ENCODE results near the gene RPP25. TPM values are rescaled to one million over a fixed set of nuclear protein-coding genes. Genes with fewer than 3 reads are reported as not detected.

The RPP25 gene
- total RNA-seq, 4 donors from 2014 or later = 10.1 to 15.9 (median 13.0) TPM

DNA sequence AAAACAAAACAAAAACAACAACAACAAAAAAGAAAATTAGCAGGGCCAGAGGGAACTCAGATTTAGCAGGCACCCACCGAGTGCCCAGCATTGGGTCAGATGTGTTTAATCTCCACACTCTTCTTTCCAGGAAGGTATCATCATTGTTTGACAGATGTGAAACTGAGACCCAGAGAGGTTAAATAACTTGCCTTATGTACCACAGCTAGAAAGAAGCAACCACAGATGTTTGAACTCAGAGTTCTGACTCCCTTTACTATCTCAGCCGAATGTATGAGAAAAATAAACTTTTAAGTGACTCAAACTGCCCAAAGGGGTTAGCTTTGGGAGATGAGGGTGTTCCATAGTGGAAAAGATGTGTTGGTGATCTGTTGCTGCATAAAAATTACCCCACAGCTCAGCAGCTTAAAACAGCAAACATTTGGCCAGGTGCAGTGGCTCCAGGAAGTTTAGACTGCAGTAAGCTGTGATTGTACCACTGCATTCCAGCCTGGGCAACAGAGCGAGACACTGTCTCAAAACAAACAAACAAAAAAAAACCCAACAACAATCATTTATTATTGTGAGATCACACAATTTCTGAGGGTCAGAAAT is 4.5 kb upstream of the RPP25 start:
- peaks cover 0 to 23% of the 10 kb centered on the region in 2 donors for H3K27me3 ChIP-seq
- no peak overlapping the region for H3K4me3 ChIP-seq
- 36 to 62% methylated on average over 3 of the region's 3 CpGs for WGBS, 2 donors
- H3K36me3 ChIP-seq = no peaks in the 10 kb centered on the region
- no peak for DNase-seq (ENCODE audit: low spot score in 2 of 2)
- no peaks in the 10 kb centered on the region for H3K9me3 ChIP-seq
- peaks cover 0 to 47% (median 13%) of the 10 kb centered on the region in 4 donors for H3K4me1 ChIP-seq
- TF ChIP-seq POLR2A (IDR thresholded peaks at IDR 0.05) (no peak), EP300 (IDR thresholded peaks at IDR 0.05) (no peak)
- TF ChIP-seq, protein P1, sequence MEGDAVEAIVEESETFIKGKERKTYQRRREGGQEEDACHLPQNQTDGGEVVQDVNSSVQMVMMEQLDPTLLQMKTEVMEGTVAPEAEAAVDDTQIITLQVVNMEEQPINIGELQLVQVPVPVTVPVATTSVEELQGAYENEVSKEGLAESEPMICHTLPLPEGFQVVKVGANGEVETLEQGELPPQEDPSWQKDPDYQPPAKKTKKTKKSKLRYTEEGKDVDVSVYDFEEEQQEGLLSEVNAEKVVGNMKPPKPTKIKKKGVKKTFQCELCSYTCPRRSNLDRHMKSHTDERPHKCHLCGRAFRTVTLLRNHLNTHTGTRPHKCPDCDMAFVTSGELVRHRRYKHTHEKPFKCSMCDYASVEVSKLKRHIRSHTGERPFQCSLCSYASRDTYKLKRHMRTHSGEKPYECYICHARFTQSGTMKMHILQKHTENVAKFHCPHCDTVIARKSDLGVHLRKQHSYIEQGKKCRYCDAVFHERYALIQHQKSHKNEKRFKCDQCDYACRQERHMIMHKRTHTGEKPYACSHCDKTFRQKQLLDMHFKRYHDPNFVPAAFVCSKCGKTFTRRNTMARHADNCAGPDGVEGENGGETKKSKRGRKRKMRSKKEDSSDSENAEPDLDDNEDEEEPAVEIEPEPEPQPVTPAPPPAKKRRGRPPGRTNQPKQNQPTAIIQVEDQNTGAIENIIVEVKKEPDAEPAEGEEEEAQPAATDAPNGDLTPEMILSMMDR (IDR thresholded peaks at IDR 0.05) = no peak
- no peak overlapping the region for H3K27ac ChIP-seq

DNA sequence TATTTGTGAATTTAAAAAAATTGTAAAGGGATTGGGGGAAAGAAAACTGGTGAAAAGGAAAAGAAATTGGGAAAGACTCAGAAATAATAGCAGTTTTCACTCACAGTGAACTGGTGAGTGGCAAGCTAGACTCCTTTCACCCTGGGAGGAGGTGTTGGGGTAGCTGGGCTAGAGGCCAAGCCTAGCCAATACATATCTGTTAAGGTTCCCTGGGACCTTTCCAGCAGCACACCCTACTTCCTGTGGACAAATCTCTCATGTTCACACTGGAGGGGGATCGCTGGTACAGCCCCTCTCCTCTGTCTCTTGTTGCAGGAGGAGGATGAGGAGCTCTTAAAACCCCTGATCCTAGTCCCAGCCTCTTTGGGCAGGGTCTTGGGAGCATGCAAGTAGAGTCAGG is 3.7 kb upstream of the RPP25 start:
- no peak overlapping the region for H3K4me3 ChIP-seq
- H3K36me3 ChIP-seq = no peaks in the 10 kb centered on the region
- H3K27ac ChIP-seq = peak overlapping the region in 1 of 4 donors; percentile 25
- no peaks in the 10 kb centered on the region for H3K9me3 ChIP-seq
- WGBS, 2 donors = 70 to 90% methylated on average over 1 of the region's 1 CpG
- DNase-seq (ENCODE audit: low spot score in 2 of 2) = no peak
- H3K27me3 ChIP-seq = peaks cover 0 to 23% of the 10 kb centered on the region in 2 donors
- peaks cover 0 to 55% (median 17%) of the 10 kb centered on the region in 4 donors for H3K4me1 ChIP-seq
- no peak for TF ChIP-seq EP300 (IDR thresholded peaks at IDR 0.05)
- TF ChIP-seq, protein P1 (IDR thresholded peaks at IDR 0.05) = no peak
- TF ChIP-seq POLR2A (IDR thresholded peaks at IDR 0.05) = no peak

DNA sequence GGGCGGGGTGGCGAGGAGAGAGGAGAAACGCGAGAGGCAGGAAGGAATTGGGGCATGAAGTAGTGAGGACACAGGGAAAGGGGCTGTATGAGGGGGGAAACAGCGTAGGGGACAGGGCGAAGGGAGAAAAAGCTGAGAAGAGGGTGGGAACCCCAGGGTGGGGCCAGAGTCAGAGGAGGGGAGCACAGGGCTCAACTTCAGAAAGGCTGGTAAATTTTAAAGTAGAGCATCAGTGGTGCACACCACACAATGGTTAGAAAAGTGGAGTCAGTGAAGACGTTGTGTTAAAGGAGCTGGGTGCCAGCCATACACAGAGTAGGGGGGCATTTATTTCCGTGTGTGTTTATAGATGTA is 3.0 kb upstream of the RPP25 start:
- no peak for DNase-seq (ENCODE audit: low spot score in 2 of 2)
- Histone ChIP-seq H3K27me3 (peaks cover 0 to 23% of the 10 kb centered on the region in 2 donors), H3K4me3 (peak overlapping the region in 3 of 4 donors; percentile 70 to 79 (median 72)), H3K36me3 (no peaks in the 10 kb centered on the region), H3K27ac (peak overlapping the region in 2 of 4 donors; percentile 89 to 94), H3K9me3 (no peaks in the 10 kb centered on the region), H3K4me1 (peaks cover 0 to 61% (median 20%) of the 10 kb centered on the region in 4 donors)
- 10% methylated on average over 8 of the region's 8 CpGs for WGBS, 2 donors
- TF ChIP-seq, protein P1 (IDR thresholded peaks at IDR 0.05) = no peak
- TF ChIP-seq POLR2A (IDR thresholded peaks at IDR 0.05) = no peak
- no peak for TF ChIP-seq EP300 (IDR thresholded peaks at IDR 0.05)

DNA sequence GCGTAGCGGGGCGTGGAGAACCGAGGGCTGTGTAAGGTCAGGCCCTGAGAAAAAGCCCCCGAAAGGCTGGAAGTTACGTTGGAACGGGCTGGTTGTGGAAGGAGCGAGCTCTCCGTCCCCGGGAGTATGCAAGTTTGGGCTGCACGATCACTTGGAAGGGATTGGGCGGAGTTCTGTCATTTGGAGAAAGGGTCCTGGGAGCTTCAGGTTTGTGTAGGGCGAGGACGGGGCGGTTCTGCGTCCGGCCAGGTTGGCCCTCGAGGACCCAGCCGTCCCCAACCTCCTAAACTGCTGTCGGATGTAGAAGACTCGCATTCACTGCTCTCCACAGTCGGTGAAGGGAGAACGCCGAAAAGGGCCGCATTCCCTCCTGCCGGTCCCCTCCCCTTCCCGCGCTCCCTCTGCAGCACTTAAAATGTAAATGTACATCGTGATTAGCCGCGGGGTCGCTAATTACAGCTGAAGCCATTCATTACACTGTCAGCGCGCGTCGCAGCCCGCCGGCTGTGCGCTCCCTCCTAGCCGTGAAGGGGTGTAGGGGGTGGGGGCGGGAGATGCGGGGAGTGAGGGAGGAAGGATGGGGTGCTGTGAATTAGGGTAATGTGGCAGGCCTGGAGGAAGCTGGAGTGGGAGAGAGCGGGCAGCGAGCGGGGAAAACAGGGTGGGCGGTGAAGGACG is 2.5 kb upstream of the RPP25 start:
- peaks cover 0 to 23% of the 10 kb centered on the region in 2 donors for H3K27me3 ChIP-seq
- peak overlapping the region in 3 of 4 donors; percentile 72 to 94 (median 89) for H3K27ac ChIP-seq
- H3K4me1 ChIP-seq = peaks cover 0 to 60% (median 20%) of the 10 kb centered on the region in 4 donors
- TF ChIP-seq EP300 (IDR thresholded peaks at IDR 0.05) (no peak), POLR2A (IDR thresholded peaks at IDR 0.05) (no peak)
- TF ChIP-seq, protein P1 (IDR thresholded peaks at IDR 0.05) = no peak
- H3K4me3 ChIP-seq = peak overlapping the region; percentile 53 to 79 (median 71)
- no peak for DNase-seq (ENCODE audit: low spot score in 2 of 2)
- WGBS, 2 donors = 5 to 6% methylated on average over 43 to 47 of the region's 47 CpGs
- H3K36me3 ChIP-seq = no peaks in the 10 kb centered on the region
- H3K9me3 ChIP-seq = no peaks in the 10 kb centered on the region

DNA sequence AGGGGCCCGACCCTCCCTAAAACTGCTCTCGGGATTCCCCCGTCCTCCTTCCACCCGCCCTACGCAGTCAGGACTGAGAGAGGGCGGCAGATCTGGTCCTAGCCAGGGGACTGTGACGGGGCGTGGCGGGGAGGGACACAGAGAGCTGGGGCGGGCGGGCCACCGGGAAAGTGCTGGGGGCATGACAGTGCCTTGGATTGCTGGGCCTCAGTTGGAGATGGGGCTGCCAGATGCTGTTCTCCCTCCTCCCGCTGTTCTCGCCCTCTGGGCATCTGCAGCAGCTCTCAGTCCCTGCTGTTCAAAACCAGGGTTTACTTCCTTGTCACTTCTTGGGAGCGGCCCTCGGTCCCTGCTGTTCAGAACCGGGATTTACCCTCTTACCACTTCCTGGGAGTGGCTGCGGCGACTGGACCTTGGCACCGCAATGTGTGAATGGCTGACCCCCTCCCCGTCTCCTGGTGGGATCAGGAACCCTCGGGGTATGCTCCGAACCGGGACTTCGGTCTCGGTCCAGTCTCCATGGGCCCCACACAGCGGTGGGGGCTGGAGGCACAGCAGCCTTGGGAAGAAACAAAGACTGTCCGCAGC is 1.8 kb upstream of the RPP25 start:
- Histone ChIP-seq H3K9me3 (no peaks in the 10 kb centered on the region), H3K27ac (peak overlapping the region; percentile 13 to 94 (median 80)), H3K4me1 (peaks cover 0 to 59% (median 20%) of the 10 kb centered on the region in 4 donors), H3K27me3 (peaks cover 0 to 23% of the 10 kb centered on the region in 2 donors), H3K36me3 (no peaks in the 10 kb centered on the region), H3K4me3 (peak overlapping the region; percentile 53 to 79 (median 71))
- peak in 1 of 2 donors; percentile 32 for DNase-seq (ENCODE audit: low spot score in 2 of 2)
- TF ChIP-seq POLR2A (IDR thresholded peaks at IDR 0.05) (peak in 1 of 2 donors; percentile 19), EP300 (IDR thresholded peaks at IDR 0.05) (peak in 1 of 2 donors; percentile 36)
- TF ChIP-seq, protein P1 (IDR thresholded peaks at IDR 0.05) = peak in 4 of 5 experiments; percentile 18 to 59 (median 38)
- WGBS, 2 donors = 0 to 1% methylated on average over 20 to 22 of the region's 28 CpGs

All from tibial nerve (tissue), 4 donors.